GM12874 (cell line): ENCODE measurements around the gene IL17RD.

Source experiments
- CTCF ChIP-seq: IDR thresholded peaks from 2 replicates; pipeline ENCODE4 v1.5.1; 2011; ENCODE audit warnings: low read depth, mild to moderate bottlenecking, control low read depth, low read length, moderate library complexity; ENCODE audit not compliant: insufficient read depth

The IL17RD gene

GRCh38 chr3:57048728-57049127 lies 116.4 kb downstream of the IL17RD start:
- TF ChIP-seq CTCF, result no peak

GRCh38 chr3:57048052-57048671 lies 117.0 kb downstream of the IL17RD start:
- no peak for TF ChIP-seq CTCF

- TF ChIP-seq CTCF, result no peak
Measured at GRCh38 chr3:57046101-57046765, 118.9 kb downstream of the IL17RD start.

- no peak for TF ChIP-seq CTCF
Measured at GRCh38 chr3:57043518-57043917, 121.6 kb downstream of the IL17RD start.

- no peak for TF ChIP-seq CTCF
Measured at GRCh38 chr3:57041674-57042073, 123.5 kb downstream of the IL17RD start.
